GM12874 (cell line): Measurements from ENCODE around the gene NDST4.

ENCODE experiments used
- TF ChIP-seq, protein P1 (sequence below): IDR thresholded peaks from 2 replicates; pipeline ENCODE4 v1.5.1; 2011; ENCODE audit warnings: low read depth, mild to moderate bottlenecking, control low read depth, low read length, moderate library complexity; ENCODE audit not compliant: insufficient read depth

The NDST4 gene

DNA sequence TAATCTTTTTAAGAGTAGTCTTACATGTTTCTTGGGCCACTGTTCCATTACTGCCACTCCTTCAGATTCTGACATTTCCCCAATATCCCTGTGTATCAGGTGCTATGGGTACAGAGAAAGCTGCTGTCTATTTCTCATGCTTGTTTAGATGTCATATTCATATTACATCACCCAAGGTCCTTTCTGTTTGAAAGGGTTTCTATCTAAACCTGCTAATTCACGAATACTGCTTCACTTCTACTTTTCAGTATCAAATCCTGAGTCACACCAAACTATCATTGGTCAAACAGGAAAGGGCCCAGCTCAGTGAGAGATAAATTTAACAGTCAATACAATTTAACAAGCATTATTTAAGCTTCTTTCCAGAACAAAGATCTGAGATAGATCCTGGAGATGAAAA, 273.4 kb downstream of the NDST4 start:
- TF ChIP-seq, protein P1, sequence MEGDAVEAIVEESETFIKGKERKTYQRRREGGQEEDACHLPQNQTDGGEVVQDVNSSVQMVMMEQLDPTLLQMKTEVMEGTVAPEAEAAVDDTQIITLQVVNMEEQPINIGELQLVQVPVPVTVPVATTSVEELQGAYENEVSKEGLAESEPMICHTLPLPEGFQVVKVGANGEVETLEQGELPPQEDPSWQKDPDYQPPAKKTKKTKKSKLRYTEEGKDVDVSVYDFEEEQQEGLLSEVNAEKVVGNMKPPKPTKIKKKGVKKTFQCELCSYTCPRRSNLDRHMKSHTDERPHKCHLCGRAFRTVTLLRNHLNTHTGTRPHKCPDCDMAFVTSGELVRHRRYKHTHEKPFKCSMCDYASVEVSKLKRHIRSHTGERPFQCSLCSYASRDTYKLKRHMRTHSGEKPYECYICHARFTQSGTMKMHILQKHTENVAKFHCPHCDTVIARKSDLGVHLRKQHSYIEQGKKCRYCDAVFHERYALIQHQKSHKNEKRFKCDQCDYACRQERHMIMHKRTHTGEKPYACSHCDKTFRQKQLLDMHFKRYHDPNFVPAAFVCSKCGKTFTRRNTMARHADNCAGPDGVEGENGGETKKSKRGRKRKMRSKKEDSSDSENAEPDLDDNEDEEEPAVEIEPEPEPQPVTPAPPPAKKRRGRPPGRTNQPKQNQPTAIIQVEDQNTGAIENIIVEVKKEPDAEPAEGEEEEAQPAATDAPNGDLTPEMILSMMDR, result no peak

DNA sequence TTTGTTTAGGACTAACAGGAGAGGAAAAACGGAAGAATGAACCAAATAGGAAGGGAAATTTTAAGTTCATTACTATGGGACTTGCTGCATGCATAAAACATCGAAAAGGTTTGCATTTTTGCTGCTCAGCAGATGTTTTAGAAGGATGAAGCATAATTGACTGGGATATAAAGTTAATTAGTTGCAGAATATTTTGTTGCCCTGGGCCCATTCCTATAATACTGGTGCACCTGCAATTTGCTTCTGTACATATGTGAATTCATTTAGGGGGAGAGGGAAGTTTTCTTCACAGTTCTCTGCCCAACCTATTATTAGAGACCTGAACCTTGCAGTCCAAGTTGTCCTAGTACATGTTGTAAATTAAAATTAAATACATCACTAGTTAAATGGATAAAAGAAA, 282.8 kb downstream of the NDST4 start:
- TF ChIP-seq, protein P1, result no peak

DNA sequence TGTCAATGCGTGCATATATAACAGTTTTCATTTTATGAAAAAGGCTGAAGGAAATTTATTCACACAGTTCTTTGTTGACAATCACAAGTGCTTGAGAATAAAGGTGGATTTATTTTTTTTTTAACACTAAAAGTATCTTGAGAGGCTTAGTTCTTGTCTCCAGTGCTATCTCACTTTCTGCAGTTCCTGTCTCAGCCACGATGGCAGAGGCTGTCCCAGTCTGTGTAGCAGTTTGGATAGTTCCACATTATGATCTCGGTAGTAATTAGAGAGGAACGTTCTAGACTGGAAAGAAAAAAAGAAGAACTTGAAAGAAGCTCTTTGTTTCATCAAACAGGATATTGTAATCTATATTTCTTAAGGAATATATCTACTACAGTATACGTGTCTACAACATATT, 285.8 kb downstream of the NDST4 start:
- TF ChIP-seq, protein P1, result no peak

DNA sequence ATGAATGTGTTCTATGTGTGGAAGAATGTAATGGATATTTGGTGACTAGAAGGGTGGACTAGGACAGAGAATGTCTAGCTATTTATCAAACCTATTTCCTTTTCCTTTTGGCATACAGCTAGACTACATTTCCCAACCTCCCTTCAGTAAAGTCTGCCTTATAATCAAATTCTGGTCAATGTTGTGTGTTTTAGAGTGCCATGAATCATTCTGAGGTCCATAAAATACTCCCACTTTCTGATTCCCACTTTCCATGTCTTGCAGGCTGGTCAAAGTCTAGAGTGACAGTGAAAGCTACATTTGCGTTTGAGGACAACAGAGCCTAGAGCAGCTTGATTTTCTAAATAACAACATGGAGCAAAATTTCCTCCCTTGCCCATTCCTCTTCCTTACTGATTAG, 297.7 kb downstream of the NDST4 start:
- TF ChIP-seq, protein P1, result no peak

DNA sequence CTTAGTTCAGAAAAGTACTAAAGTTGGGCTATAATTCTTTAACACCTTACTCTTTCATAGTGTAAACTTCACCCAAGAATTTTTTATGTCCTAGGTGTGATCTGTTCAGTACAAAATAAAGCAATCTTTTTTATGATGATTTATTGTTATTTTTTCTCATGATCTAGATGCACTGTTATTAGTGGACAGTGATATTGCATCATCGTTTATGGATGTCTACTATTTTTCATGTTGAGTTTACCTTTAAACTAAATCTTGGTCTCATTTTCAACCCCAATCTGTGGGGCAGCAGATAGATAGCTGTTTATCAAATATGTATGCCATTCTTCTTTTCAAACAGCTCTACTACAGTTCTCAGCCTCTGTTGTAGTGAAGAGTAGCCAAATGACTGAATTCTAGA, 299.5 kb downstream of the NDST4 start:
- TF ChIP-seq, protein P1, result no peak

DNA sequence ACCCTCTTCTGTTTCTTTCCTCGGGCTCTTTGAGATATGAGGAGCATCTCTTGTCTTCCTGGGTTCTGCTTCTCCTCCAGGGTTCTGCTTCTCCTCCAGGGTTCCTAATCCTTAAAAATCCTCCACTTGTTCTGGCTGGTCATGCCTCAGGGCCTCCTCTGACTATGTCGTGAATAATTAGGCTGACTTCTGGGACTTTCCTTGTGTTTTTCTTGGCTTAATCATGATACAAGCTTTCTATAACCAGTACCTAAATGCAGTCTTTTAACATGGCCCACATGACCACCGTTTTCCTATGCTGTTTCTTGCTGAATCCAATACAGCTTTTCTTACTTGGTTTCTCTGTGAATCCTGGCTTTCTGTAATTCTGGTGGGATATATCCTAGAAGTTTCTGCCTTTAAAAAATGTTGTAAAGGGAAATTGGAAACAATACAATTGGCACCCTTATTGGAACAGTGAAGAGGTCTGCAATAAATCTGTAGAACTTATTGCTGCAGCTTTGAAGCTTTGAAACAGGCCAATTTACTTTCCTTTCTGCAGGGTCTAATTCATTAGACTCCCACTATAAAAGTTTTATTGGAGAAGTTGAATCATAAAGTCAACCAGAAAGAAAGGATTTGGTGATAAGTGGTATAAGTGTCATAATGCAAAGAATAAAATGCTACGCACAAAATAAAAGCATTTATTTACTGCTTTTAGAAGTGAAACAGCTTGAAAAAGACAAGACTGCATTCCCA, 301.7 kb downstream of the NDST4 start:
- TF ChIP-seq, protein P1, result no peak

DNA sequence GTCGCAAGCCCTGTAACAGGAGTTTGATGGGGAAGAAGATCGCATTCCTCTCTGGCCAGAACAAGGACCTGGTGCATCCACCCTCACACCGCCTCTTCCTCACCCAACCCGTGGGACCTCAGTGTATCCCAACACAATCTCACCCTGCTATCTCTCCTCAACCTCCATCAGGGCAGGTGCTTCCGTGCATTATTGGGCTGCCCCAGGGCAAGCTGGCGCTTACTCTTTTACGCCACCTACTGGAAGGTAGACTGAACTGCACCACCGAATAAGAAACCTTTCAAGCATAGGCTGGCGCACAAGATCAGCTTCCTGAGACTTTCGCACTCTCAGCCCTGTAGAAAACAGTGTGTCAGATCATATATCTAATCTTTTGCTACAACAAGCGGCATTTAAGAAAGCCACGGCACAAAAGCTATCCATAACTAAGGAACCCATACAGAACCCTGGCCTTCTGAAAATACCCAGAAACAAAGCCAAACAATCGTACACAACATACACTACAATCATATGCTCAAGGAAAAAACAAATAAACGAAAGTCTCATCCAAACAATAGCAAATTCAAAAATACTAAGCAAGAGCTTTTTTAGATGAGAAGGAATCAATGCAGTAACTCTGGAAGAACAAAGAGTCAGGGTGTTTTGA, 305.5 kb downstream of the NDST4 start:
- TF ChIP-seq, protein P1, result peak; percentile 92
